Lower leg skin (tissue), 4 donors: ENCODE results near the gene GPRC5C. TPM values are rescaled to one million over a fixed set of nuclear protein-coding genes. Genes with fewer than 3 reads are reported as not detected.
A peak's percentile ranks its signal among the peaks of the same experiment; 100 is the strongest.

Experiments
- DNase-seq, 2 donors: peaks; one replicate each; pipeline ENCODE4 v3.0.0-alpha.2; 2019; ENCODE audit warnings: low spot score in 2 of 2
- H3K4me3 ChIP-seq: fragments of 200-600 bp; sonication (generic); 2 replicates; pipeline ENCODE4 v1.5.1; 2017; ENCODE audit warnings: mild to moderate bottlenecking, low read depth; ENCODE audit not compliant: poor library complexity, severe bottlenecking
- POLR2A ChIP-seq, 2 donors: fragments of 450-650 bp; IDR thresholded peaks; one replicate each; pipeline ENCODE4 v1.6.1; 2016 to 2017; ENCODE audit warnings: antibody characterized with exemption in 2 of 2, mild to moderate bottlenecking in 1 of 2, moderate library complexity in 1 of 2
- WGBS, 2 donors: methylation state at CpG; one replicate each; pipeline ENCODE4 v1.1.5; 2018; 5-methylcytosine and 5-hydroxymethylcytosine counted together
- intact Hi-C: fragments of 100-400 bp; cut with DNase I; formaldehyde crosslinking; loops from one replicate; pipeline ENCODE4 v1.15.0; 2023; ENCODE audit warnings: low total_unique reads
- total RNA-seq, 4 donors: library from RNA; depleted of rRNA; stranded (reverse); fragments of >200 nt; gene quantifications; one replicate each; pipeline ENCODE4 v1.1.0, GENCODE V29; 2016
- TF ChIP-seq, protein P1 (sequence below), 3 donors: fragments of 450-650 bp; IDR thresholded peaks; one replicate each; pipeline ENCODE4 v1.5.1; 2016; ENCODE audit warnings: antibody characterized with exemption in 3 of 3, mild to moderate bottlenecking in 3 of 3, moderate library complexity in 2 of 3

Gene GPRC5C
- total RNA-seq, 4 donors from 2014 or later, result 80.3 to 147 (median 99.1) TPM

DNA sequence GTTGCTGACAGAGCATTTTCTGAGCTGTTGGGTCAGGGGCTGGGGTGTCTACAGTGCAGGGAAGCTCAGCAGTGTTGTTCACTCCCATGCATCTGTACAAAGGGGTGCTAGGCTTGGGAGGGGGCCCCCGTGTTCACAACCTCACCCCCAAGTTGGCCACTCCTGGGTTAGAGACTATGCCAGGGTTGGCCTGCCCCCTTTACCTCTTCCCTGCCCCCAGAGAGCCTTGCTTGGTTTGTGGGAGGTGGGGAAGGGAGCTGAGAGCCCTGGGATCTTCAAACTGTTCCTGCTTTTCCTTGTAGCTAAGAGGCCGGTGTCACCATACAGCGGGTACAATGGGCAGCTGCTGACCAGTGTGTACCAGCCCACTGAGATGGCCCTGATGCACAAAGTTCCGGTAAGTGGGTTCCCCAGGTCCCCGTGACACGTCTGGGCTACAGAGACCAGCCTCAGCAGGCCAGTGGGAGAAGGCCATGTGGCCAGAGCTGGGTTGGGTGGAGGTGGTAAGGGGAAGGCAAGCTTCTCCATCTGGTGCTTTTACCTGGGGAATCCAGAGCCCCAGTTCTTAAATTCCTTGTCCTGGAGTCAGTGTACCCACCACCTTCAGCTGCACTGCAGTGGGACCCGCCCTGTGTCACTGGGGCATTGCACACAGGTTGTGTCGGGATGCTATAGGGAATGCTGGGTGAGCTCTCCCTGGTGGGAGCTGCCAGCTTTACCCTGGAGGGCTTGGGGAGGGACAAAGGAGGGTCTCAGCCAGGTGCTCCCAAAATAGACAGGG lies 11.8 kb downstream of the GPRC5C start:
- H3K4me3 ChIP-seq, result no peak overlapping the region
- DNase-seq, result no peak
- 62 to 78% methylated on average over 6 to 8 of the region's 8 CpGs for WGBS, 2 donors
- intact Hi-C loops, result no loop called here
- TF ChIP-seq, protein P1, sequence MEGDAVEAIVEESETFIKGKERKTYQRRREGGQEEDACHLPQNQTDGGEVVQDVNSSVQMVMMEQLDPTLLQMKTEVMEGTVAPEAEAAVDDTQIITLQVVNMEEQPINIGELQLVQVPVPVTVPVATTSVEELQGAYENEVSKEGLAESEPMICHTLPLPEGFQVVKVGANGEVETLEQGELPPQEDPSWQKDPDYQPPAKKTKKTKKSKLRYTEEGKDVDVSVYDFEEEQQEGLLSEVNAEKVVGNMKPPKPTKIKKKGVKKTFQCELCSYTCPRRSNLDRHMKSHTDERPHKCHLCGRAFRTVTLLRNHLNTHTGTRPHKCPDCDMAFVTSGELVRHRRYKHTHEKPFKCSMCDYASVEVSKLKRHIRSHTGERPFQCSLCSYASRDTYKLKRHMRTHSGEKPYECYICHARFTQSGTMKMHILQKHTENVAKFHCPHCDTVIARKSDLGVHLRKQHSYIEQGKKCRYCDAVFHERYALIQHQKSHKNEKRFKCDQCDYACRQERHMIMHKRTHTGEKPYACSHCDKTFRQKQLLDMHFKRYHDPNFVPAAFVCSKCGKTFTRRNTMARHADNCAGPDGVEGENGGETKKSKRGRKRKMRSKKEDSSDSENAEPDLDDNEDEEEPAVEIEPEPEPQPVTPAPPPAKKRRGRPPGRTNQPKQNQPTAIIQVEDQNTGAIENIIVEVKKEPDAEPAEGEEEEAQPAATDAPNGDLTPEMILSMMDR (IDR thresholded peaks at IDR 0.05), result no peak
- TF ChIP-seq POLR2A (IDR thresholded peaks at IDR 0.05), result no peak

DNA sequence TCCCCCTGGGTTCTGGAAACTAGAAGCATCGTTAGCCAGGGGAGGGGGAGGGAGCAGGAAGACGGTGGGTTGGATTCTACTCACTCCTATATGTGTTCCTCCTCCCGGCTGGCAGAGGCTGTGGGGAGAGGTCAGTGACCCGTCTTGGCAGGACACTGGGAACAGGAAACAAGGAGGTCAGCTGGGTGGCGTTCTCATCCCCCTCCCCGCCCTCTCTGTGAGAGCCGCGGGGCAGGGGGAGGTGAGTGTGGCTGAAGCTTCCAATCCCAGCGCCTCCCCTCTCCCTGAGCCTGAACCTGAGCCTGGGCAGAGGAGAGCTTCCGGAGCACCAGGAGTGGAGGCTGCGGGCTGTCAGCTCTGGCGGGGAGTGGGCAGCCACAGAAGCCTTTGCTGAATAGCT lies 12.5 kb downstream of the GPRC5C start:
- WGBS, 2 donors, result 25 to 35% methylated on average over 6 to 12 of the region's 12 CpGs
- no peak for TF ChIP-seq POLR2A (IDR thresholded peaks at IDR 0.05)
- TF ChIP-seq, protein P1 (IDR thresholded peaks at IDR 0.05), result no peak
- intact Hi-C loops, result no loop called here
- peak in 1 of 2 donors; percentile 59 for DNase-seq
- H3K4me3 ChIP-seq, result no peak overlapping the region

DNA sequence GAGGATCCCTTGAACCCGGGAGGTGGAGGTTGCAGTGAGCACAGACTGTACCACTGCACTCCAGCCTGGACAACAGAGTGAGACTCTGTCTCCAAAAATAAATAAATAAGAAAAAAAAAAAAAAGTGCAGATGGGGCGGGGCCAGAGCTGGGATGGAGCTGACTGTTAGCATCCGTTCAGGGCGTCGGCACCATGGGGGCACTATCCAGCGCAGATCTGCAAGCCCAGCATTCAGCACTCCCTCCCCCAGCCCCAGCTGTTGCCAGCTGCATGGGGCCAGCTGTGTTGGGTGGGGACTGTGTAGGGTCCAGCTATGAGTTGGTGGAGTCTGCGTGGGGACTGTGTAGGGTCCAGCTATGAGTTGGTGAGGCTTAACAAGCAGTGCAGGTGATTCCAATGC lies 13.3 kb downstream of the GPRC5C start:
- DNase-seq, result no peak
- 70 to 76% methylated on average over 7 of the region's 7 CpGs for WGBS, 2 donors
- TF ChIP-seq POLR2A (IDR thresholded peaks at IDR 0.05), result no peak
- TF ChIP-seq, protein P1 (IDR thresholded peaks at IDR 0.05), result no peak
- intact Hi-C loops, result no loop called here
- no peak overlapping the region for H3K4me3 ChIP-seq

DNA sequence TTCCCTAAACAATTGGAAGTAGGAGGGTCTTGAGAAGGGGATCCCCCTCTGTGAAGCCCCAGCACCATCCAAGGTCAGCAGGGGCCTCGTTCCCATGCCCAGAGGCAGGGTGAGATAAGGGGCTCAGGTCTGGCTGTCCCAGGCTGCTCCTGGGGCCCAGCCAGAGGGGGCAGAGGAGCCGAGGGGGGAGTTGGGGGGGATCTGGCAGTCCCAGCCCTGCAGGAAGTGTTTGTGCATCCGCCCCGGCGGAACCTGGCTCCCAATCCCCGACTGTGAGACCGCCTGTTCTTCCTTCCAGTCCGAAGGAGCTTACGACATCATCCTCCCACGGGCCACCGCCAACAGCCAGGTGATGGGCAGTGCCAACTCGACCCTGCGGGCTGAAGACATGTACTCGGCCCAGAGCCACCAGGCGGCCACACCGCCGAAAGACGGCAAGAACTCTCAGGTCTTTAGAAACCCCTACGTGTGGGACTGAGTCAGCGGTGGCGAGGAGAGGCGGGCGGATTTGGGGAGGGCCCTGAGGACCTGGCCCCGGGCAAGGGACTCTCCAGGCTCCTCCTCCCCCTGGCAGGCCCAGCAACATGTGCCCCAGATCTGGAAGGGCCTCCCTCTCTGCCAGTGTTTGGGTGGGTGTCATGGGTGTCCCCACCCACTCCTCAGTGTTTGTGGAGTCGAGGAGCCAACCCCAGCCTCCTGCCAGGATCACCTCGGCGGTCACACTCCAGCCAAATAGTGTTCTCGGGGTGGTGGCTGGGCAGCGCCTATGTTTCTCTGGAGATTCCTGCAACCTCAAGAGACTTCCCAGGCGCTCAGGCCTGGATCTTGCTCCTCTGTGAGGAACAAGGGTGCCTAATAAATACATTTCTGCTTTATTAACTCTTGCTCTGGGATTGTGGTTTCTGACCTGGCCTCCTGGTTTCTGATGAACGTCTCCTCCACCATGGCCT lies 14.9 kb downstream of the GPRC5C start:
- H3K4me3 ChIP-seq, result no peak overlapping the region
- intact Hi-C loops, result no loop called here
- DNase-seq, result peak in 1 of 2 donors; percentile 36
- 35 to 53% methylated on average over 21 to 24 of the region's 31 CpGs for WGBS, 2 donors
- TF ChIP-seq, protein P1 (IDR thresholded peaks at IDR 0.05), result no peak
- no peak for TF ChIP-seq POLR2A (IDR thresholded peaks at IDR 0.05)

DNA sequence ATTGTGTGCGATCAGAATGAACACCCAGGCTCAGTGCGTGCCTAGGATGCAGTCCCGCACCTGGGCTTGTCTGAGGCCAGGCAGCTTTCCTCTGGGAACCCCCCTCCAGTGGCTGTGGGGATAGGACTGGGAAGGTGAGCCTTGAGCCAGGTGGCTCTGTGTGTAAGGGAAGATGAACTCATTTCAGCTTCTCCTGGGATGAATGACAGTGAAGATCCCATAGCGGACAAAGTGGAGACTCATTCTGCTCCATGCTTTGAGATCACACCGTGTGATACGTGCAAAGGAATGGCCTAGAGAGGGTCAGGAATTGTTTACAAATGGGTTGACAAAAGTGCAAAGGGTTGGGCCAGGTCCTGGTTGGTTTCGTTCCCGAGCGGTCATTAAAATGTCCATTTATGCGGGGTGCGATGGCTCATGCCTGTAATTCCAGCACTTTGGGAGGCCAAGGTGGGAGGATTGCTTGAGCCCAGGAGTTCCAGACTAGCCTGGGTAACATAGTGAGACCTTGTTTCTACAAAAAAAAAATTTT lies 15.8 kb downstream of the GPRC5C start:
- no peak for DNase-seq
- no peak overlapping the region for H3K4me3 ChIP-seq
- WGBS, 2 donors, result 92% methylated on average over 11 of the region's 11 CpGs
- TF ChIP-seq, protein P1 (IDR thresholded peaks at IDR 0.05), result no peak
- TF ChIP-seq POLR2A (IDR thresholded peaks at IDR 0.05), result no peak
- intact Hi-C loops, result no loop called here
